WERI-Rb-1 (cell line): Measurements from ENCODE around the gene SUSD4.

Experiments used
- DNase-seq: peaks from one replicate; pipeline ENCODE4 v3.0.0-alpha.2; 2020
- H3K27ac ChIP-seq: fragments of 250-450 bp; sonication (Bioruptor Pico); 2 replicates; pipeline ENCODE4 v1.5.1; 2020; ENCODE audit warnings: mild to moderate bottlenecking, moderate library complexity
- H3K27me3 ChIP-seq: fragments of 250-450 bp; sonication (Bioruptor Pico); 2 replicates; pipeline ENCODE4 v1.5.1; 2021; ENCODE audit warnings: mild to moderate bottlenecking, low read depth, moderate library complexity; ENCODE audit not compliant: insufficient read depth, severe bottlenecking
- H3K36me3 ChIP-seq: fragments of 250-450 bp; sonication (Bioruptor Pico); 2 replicates; pipeline ENCODE4 v1.5.1; 2020; ENCODE audit warnings: mild to moderate bottlenecking, moderate library complexity
- H3K4me3 ChIP-seq: 2 replicates; pipeline ENCODE4 v1.5.1; 2011; ENCODE audit warnings: low read depth, mild to moderate bottlenecking, control low read depth, low read length
- H3K9me3 ChIP-seq: fragments of 250-450 bp; sonication (Bioruptor Pico); 2 replicates; pipeline ENCODE4 v1.5.1; 2021; ENCODE audit warnings: mild to moderate bottlenecking, moderate library complexity; ENCODE audit not compliant: severe bottlenecking
- CTCF ChIP-seq: IDR thresholded peaks from 2 replicates; pipeline ENCODE4 v1.5.1; 2011; ENCODE audit warnings: low read depth, mild to moderate bottlenecking, control low read depth, inconsistent platforms, low read length

The SUSD4 gene

GRCh38 chr1:223175633-223176032, 188.3 kb downstream of the SUSD4 start:
- DNase-seq: no peak
- Histone ChIP-seq H3K4me3 (no peak overlapping the region), H3K27me3 (no peaks in the 10 kb centered on the region), H3K36me3 (no peaks in the 10 kb centered on the region), H3K27ac (no peak overlapping the region), H3K9me3 (no peaks in the 10 kb centered on the region)
- no peak for TF ChIP-seq CTCF

GRCh38 chr1:223175032-223175431, 188.9 kb downstream of the SUSD4 start:
- TF ChIP-seq CTCF: peak; percentile 63
- no peaks in the 10 kb centered on the region for H3K36me3 ChIP-seq
- DNase-seq: peak; percentile 29
- no peak overlapping the region for H3K27ac ChIP-seq
- no peaks in the 10 kb centered on the region for H3K9me3 ChIP-seq
- H3K4me3 ChIP-seq: no peak overlapping the region
- H3K27me3 ChIP-seq: no peaks in the 10 kb centered on the region
